GM21423 (cell line): ENCODE data around the gene NPRL2.
A peak's percentile ranks its signal among the peaks of the same experiment; 100 is the strongest.

Experiments used
- ATAC-seq: cut with Tn5 transposase; IDR thresholded peaks from one replicate; pipeline ENCODE4 v1.9.1; 2021; ENCODE audit warnings: mild to moderate bottlenecking, moderate library complexity; ENCODE audit not compliant: unreplicated experiment

NPRL2 gene

GRCh38 chr3:50350527-50351322, at the start of gene NPRL2, which contains the start of gene CYB561D2:
TSS of gene NPRL2 (minus strand) at chr3:50350775. CDS start at chr3:50350652, 123 bp downstream.
TSS of gene CYB561D2 (plus strand) at chr3:50350862. CDS start at chr3:50351434, 572 bp downstream.
- ATAC-seq: peak; percentile 84

DNA sequence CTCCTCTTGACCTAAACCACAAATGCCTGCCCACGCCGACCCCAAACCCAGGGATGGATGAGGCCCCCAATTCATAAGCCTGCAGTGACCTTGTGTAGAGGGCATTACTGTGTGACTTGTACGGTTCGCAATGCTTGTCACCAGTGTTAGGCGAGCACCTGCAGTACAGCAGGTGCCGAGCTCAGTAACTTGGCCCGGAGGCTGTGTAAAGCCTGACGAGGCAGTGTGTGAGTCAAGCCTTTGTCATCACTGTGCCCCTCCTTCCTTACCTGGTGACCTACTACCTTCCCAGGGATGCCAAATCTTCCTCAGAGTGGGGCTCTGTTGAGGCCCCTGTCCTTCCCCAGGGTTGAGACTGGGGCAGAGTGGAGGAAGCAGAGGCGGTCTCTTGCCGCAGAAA, 45.9 kb upstream of the NPRL2 start:
- no peak for ATAC-seq

DNA sequence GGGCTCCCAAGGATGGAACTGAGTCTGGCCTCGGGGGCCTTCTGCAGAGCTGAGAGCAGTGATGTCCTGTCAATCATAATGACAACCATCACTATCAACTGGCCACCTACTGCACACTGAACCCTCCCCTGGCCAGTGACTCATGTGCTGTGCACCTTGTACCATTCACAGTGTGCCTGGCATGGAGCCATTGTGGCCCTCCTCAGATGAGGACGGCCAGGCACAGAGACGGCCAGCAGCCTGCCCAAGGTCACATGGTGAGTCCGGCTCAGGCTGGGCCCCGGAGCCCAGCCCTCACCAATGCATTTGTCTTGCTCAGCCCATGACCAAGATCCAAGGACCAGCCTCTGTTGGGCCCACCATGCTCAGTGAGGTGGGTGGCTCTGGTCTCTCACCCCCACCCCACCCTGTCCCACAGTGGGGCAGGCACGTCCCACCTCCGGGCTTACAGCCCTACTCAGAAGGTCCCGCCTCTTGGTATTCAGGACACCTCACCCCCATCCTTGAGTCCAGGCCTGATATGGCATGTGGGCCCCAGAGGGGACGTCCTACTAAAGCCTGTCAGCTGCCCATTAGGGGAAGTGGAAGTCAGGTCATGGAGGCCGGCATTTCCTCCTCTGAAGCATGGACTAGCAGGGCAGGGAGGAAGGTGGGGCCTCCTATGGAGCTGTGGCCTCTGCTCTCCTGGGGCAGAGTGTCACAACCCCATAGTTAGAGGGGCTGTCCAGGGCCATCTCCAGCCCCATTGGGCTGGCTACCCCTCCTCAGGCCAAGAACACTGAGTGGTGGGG, 44.7 kb upstream of the NPRL2 start:
- ATAC-seq: no peak

GRCh38 chr3:50393061-50393460, 42.5 kb upstream of the NPRL2 start:
- no peak for ATAC-seq

DNA sequence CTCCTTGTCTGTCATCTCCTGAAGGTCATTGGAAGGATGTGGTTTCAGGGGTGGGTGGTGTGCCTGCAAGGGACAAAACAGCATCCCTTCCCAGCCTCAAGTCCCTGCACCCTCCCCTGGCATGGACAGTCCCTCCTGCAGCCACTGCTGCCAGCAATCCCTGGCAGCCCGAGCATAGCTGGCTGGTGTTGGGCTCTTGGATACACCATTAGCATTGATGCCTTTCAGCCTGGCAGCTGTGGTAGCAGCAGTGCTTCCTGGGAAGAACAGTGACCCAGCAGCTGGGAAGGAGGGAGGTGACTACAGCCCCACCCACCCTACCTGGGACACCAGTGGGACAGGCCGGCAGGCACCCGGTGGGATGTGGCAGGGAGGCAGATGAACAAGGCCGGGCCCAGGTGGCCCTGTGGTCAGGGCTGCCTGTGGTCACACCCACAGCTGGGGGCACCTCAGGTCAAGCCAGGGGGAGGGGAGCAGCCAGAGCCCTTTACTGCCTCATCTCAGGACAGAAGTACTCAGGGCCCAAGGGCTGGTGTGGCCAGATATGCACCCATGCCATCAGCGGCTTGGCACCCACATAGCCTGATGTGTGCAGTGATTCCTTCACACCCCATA, 41.6 kb upstream of the NPRL2 start:
- ATAC-seq: no peak

GRCh38 chr3:50390508-50391224, 40.1 kb upstream of the NPRL2 start:
- ATAC-seq: no peak

DNA sequence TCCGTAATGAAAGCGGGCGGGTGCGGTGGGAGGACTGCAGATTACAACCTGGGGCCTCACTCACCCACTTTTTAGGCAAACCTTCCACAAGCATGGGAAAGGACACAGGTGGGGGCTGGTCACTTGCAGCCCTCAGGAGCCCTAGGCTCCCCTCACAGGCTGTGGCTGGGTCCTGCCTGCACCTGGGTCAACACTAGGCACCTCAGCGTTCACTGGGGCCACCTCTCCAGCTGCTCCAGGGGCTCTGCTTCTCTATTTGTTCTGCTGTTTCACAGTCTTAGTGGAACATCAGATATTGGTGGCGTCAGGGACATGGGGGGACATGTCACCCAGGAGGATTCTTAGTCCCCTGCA, 38.8 kb upstream of the NPRL2 start:
- no peak for ATAC-seq

GRCh38 chr3:50388720-50389413, 38.3 kb upstream of the NPRL2 start:
- no peak for ATAC-seq

- no peak for ATAC-seq
Measured at GRCh38 chr3:50388016-50388719, 37.6 kb upstream of the NPRL2 start.

- no peak for ATAC-seq
Measured at GRCh38 chr3:50385754-50386153, 35.2 kb upstream of the NPRL2 start.

DNA sequence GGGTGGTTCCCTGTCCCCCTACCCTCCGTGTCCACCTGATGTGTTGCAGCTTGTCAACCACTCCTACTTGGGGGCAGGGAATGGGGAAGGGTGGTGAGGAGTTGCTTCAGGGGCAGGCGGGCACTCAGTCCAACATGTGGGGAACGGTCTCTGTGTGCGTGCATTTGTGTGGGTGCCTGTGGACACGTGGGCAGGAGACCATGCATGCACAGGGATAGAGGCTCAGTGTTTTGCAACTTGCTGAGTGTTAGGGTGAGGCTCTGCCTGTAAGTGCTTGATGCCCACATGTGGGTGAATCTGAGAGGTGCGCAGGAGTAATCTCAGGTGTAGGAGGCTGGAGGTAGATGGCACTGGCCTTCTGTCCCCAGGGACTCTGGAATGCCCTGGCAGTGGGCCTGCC, 33.2 kb upstream of the NPRL2 start:
- ATAC-seq: no peak

- no peak for ATAC-seq
Measured at GRCh38 chr3:50382722-50383121, 32.1 kb upstream of the NPRL2 start.

- ATAC-seq: no peak
Measured at GRCh38 chr3:50381383-50381782, 30.8 kb upstream of the NPRL2 start.

GRCh38 chr3:50380405-50381085, 30.0 kb upstream of the NPRL2 start:
- ATAC-seq: no peak

GRCh38 chr3:50378757-50379156, 28.2 kb upstream of the NPRL2 start:
- no peak for ATAC-seq

DNA sequence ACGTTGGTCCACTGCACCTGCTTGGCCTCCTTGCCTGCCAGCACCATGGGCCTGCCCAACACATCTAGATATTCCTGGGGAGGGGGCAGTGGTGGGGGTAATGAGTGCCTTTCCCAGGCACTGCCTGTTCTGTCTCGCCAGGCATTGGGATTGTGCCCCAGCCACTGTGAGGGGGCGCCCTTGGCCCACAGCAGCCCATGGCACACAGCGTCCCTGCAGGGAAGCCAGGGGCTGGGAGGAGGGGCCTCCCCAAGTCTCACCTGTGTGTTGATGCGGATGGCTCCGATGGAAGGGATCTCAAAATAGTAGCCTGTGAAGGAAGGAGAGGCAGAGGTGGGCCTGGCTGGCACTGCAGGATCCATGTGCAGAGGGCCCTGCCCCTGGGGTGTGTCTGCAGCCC, 27.4 kb upstream of the NPRL2 start:
- no peak for ATAC-seq

DNA sequence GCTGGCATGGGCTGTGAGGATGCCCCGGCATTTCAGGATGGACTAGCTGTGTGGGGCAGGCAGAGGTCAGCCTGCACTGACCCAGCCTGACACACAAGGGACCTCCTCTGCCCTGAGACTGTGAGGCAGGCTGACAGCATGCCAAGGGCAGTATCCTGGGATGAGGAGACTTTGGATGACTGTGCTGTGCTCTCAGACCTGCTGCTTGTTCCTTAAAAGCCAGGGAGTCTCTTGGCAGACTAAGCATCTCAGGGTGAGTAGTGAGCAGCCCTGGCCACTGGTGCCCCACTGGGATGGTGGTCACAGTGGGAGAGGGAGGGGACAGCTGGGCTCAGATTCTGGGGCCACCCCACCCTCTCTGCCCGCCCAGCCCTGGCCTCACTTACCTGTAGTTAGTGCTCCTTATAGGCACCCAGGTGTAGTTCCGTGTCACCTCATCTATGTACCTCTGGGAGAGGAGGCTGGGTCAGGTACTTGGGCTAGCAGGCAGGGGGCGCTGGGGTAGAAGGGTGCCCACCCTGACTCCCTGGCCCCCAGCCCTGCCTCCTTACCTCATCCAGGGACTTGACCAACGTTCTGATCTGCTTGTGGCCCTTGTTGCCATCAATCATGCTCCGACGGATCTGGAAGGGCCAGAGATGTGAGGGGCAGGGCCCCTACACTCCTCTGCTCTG, 24.8 kb upstream of the NPRL2 start:
- no peak for ATAC-seq

DNA sequence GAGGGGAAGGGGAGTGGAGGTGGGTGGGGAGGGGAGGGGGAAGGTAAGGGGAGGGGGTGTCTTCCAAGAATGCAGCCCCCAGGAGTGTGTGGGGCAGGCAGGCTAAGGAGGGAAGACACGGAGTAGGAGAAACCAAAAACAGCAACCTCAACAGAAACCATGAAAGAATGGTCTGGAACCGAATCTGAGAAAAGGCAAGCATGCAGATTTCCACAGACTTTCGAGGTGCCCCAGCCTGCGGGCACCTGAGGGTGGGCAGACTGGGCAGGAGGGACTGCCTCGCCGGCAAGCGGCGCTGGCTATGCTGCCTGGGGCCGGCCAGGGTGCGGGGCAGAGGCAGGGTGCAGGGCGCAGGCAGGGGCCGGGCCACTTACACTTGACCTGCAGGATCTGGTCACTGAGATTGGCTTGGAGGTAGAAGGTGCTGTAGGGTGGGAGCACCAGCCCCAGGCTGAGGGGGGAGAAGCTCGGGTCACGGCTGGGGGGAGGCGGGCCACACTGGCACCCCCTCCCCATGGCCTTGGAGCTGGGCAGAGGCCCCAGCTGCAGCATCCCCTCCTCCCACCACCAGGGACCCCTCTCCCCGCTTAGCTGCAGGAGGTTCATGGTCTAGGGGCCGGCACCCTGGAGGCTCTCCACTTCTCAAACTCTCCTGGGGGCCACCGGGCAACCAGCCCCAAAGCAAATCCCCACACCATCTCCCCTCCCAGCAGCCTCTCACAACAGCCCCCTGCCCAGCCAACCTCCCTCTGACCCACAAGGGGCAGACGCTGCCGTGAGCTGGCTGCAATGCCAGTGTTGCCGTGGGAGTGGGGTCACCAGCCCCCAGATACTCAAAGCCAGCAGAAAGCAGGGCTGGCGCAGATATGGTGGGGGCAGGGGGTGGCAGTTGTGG, 24.0 kb upstream of the NPRL2 start:
- ATAC-seq: no peak
